22Rv1 (cell line): ENCODE data around the gene AGAP2.

Source experiments
- ZFX ChIP-seq: fragments of 450-650 bp; IDR thresholded peaks from 2 replicates; pipeline ENCODE4 v1.6.1; 2017; ENCODE audit warnings: antibody characterized with exemption, borderline replicate concordance
- TF ChIP-seq, protein P1 (sequence below): fragments of 450-650 bp; IDR thresholded peaks from 2 replicates; pipeline ENCODE4 v1.5.1; 2017; ENCODE audit warnings: mild to moderate bottlenecking

DNA sequence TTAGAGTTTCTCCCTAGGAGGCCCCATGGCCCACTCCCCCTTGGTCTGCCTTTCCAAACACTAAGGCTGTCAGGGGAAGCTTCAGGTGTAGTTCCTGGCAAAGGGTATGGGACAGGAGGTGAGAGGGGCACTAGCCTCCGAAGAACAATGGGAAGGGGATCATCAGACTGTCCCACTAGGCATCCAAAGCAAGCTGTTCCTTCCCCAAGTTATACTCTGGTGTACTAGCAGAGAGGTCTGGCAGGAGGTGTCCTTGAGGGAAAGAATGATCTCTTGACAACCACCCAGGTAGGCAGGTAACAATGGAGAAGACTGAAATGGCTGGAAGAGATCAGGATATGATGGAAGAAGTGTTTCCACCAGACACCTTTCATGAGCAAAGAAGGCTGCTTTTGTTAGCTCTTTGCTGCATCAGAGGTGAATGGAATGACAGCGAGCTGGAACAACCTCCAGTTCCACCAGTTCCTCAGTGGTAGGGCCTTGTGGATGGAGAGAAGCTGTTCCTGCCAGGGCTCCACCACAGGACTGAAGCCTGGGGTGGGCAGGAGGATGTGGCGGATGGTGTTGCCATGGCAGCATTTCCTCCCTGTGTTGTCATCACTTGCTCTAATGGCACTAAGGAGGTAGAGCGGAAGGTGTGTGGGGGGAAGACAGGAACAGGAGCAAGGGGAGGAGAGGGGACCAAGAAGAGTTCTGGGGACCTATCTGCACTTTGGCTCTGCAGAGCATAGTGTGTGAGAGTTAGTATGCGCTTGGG, 2.3 kb upstream of the AGAP2 start:
- TF ChIP-seq, protein P1, sequence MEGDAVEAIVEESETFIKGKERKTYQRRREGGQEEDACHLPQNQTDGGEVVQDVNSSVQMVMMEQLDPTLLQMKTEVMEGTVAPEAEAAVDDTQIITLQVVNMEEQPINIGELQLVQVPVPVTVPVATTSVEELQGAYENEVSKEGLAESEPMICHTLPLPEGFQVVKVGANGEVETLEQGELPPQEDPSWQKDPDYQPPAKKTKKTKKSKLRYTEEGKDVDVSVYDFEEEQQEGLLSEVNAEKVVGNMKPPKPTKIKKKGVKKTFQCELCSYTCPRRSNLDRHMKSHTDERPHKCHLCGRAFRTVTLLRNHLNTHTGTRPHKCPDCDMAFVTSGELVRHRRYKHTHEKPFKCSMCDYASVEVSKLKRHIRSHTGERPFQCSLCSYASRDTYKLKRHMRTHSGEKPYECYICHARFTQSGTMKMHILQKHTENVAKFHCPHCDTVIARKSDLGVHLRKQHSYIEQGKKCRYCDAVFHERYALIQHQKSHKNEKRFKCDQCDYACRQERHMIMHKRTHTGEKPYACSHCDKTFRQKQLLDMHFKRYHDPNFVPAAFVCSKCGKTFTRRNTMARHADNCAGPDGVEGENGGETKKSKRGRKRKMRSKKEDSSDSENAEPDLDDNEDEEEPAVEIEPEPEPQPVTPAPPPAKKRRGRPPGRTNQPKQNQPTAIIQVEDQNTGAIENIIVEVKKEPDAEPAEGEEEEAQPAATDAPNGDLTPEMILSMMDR: no peak
- no peak for TF ChIP-seq ZFX
